ENCODE data around the gene NPR2. TPM values are rescaled to one million over a fixed set of nuclear protein-coding genes. Genes with fewer than 3 reads are reported as not detected.

NPR2 gene
- total and polyA plus RNA-seq, 2 of the 13 experiments (the other 11 are each of a cell fraction or from before 2014, with no cell fraction given): 7.4 to 9.4 TPM

DNA sequence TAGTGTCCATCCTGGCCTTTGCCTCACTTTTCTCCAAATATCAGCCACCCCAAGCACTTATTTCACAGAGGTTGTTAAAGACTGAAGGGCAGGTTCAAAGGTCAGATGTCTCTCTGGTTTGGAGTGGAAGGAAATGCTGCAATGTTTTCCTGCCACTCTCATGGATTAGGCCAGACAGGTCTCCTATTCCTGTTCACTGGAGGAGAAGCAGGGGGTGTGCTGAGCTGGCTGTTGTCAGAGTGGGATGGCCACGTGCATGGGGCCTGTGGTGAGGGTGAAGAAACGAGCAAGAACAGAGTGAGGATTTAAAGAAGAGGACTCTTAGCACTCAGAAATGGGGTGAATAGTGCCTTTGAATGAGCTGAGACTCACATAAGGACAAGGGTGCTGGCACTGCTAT is 44.4 kb downstream of the NPR2 start (continued):
- TF ChIP-seq, protein P1, sequence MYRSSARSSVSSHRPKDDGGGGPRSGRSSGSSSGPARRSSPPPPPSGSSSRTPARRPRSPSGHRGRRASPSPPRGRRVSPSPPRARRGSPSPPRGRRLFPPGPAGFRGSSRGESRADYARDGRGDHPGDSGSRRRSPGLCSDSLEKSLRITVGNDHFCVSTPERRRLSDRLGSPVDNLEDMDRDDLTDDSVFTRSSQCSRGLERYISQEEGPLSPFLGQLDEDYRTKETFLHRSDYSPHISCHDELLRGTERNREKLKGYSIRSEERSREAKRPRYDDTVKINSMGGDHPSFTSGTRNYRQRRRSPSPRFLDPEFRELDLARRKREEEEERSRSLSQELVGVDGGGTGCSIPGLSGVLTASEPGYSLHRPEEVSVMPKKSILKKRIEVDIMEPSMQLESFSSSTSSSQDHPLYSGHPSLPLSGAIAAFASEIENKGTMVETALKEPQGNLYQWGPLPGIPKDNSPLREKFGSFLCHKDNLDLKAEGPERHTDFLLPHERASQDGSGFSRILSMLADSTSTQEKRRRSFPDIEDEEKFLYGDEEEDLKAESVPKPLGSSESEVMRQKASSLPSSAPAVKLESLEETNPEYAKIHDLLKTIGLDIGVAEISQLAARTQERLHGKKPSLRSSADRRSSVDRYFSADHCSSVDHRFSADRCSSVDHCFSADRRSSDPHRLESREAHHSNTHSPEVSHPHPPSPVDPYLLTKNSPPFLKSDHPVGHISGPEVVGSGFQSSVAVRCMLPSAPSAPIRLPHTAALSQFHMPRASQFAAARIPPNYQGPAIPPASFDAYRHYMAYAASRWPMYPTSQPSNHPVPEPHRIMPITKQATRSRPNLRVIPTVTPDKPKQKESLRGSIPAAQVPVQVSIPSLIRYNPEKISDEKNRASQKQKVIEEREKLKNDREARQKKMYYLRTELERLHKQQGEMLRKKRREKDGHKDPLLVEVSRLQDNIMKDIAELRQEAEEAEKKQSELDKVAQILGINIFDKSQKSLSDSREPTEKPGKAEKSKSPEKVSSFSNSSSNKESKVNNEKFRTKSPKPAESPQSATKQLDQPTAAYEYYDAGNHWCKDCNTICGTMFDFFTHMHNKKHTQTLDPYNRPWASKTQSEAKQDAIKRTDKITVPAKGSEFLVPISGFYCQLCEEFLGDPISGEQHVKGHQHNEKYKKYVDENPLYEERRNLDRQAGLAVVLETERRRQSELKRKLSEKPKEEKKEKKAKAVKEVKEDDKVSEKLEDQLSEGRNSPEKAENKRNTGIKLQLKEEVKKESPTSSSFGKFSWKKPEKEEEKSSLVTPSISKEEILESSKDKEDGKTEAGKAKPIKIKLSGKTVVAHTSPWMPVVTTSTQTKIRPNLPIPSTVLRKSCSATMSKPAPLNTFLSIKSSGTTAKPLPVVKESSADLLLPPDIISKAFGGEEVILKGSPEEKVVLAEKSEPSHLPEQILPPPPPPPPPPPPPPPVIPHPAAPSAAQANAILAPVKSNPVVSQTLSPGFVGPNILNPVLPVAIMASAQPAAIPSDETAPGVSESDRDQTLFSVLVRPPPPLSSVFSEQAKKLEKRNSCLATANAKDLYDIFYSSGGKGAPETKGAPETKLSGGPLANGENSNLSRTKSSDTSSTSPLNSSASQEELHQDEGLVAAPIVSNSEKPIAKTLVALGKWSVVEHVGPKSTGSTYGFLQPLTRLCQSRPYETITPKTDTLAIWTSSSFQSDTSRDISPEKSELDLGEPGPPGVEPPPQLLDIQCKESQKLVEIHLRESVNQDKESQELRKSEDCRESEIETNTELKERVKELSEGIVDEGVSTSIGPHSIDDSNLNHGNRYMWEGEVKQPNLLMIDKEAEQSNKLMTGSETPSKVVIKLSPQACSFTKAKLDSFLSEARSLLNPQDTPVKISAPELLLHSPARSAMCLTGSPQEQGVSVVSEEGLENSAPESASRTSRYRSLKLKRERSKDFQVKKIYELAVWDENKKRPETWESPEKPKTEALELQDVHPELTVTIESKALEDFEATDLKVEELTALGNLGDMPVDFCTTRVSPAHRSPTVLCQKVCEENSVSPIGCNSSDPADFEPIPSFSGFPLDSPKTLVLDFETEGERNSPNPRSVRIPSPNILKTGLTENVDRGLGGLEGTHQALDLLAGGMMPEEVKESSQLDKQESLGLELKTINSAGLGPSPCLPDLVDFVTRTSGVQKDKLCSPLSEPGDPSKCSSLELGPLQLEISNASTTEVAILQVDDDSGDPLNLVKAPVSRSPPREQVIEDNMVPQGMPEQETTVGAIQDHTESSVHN (CRISPR knock-in tag; IDR thresholded peaks at IDR 0.05): no peak
- no peak for TF ChIP-seq SNRNP70 (IDR thresholded peaks at IDR 0.05; ENCODE audit: low read depth, low read length)
- TF ChIP-seq, protein P2, sequence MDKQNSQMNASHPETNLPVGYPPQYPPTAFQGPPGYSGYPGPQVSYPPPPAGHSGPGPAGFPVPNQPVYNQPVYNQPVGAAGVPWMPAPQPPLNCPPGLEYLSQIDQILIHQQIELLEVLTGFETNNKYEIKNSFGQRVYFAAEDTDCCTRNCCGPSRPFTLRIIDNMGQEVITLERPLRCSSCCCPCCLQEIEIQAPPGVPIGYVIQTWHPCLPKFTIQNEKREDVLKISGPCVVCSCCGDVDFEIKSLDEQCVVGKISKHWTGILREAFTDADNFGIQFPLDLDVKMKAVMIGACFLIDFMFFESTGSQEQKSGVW (CRISPR knock-in tag; IDR thresholded peaks at IDR 0.05; ENCODE audit: borderline replicate concordance): no peak
- TF ChIP-seq TGIF2 (CRISPR knock-in tag; IDR thresholded peaks at IDR 0.05): 0 out of 2 replicates have a peak, but pooled peaks have one; percentile 33
- TF ChIP-seq, protein P3, sequence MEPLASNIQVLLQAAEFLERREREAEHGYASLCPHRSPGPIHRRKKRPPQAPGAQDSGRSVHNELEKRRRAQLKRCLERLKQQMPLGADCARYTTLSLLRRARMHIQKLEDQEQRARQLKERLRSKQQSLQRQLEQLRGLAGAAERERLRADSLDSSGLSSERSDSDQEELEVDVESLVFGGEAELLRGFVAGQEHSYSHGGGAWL (CRISPR knock-in tag; IDR thresholded peaks at IDR 0.05): no peak
